ENCODE measurements around the gene DGKZ. TPM values are rescaled to one million over a fixed set of nuclear protein-coding genes. Genes with fewer than 3 reads are reported as not detected.

DGKZ gene
- total and polyA plus RNA-seq, 2 of the 13 experiments (the other 11 are each of a cell fraction or from before 2014, with no cell fraction given) = 15.8 to 20.7 TPM

DNA sequence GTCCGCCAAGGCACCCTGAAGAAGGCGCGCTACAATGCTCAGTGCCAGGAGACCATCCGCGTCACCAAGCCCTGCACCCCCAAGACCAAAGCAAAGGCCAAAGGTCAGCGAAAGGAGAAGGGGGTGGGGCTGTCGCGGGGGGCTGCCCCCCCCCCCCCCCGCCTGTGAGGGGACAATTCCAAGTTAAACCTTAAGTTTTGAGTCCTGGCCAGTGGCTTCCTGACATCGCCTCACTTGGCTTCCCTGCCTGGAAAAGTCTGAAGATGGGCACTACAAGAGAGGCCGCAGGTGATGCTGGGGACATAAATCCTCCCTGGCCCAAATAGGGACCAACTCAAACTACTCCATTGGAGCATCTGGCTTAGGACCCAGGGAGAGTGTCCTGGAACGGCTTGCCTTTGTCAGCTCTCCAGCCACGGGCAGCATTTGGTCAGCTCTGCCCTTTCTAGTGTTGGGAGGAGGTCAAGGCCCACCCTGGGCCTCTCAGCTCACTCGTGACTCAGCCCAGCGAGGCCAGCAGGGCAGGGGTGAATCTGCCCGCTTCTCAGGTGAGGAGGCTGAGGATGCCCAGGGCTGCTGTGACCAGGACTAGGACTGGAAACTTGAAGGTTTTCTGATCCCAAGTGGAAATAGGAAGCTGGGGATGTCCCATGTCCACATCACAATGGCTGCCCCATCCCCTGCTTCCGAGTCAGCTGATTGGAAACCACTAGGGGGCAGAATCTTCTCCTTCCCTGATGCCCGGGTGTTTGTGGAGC lies 35.6 kb downstream of the DGKZ start (continued):
- TF ChIP-seq, protein P1, sequence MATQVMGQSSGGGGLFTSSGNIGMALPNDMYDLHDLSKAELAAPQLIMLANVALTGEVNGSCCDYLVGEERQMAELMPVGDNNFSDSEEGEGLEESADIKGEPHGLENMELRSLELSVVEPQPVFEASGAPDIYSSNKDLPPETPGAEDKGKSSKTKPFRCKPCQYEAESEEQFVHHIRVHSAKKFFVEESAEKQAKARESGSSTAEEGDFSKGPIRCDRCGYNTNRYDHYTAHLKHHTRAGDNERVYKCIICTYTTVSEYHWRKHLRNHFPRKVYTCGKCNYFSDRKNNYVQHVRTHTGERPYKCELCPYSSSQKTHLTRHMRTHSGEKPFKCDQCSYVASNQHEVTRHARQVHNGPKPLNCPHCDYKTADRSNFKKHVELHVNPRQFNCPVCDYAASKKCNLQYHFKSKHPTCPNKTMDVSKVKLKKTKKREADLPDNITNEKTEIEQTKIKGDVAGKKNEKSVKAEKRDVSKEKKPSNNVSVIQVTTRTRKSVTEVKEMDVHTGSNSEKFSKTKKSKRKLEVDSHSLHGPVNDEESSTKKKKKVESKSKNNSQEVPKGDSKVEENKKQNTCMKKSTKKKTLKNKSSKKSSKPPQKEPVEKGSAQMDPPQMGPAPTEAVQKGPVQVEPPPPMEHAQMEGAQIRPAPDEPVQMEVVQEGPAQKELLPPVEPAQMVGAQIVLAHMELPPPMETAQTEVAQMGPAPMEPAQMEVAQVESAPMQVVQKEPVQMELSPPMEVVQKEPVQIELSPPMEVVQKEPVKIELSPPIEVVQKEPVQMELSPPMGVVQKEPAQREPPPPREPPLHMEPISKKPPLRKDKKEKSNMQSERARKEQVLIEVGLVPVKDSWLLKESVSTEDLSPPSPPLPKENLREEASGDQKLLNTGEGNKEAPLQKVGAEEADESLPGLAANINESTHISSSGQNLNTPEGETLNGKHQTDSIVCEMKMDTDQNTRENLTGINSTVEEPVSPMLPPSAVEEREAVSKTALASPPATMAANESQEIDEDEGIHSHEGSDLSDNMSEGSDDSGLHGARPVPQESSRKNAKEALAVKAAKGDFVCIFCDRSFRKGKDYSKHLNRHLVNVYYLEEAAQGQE (IDR thresholded peaks at IDR 0.05; ENCODE audit: borderline replicate concordance in 1 of 2, low read depth in 1 of 2, low read length in 2 of 2) = peak in 1 of 2 experiments; percentile 16; a peak in 1 of 4 replicates
- TF ChIP-seq, protein P2, sequence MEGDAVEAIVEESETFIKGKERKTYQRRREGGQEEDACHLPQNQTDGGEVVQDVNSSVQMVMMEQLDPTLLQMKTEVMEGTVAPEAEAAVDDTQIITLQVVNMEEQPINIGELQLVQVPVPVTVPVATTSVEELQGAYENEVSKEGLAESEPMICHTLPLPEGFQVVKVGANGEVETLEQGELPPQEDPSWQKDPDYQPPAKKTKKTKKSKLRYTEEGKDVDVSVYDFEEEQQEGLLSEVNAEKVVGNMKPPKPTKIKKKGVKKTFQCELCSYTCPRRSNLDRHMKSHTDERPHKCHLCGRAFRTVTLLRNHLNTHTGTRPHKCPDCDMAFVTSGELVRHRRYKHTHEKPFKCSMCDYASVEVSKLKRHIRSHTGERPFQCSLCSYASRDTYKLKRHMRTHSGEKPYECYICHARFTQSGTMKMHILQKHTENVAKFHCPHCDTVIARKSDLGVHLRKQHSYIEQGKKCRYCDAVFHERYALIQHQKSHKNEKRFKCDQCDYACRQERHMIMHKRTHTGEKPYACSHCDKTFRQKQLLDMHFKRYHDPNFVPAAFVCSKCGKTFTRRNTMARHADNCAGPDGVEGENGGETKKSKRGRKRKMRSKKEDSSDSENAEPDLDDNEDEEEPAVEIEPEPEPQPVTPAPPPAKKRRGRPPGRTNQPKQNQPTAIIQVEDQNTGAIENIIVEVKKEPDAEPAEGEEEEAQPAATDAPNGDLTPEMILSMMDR (CRISPR knock-in tag; IDR thresholded peaks at IDR 0.05) = peak; percentile 72
- TF ChIP-seq ZNF260 (CRISPR knock-in tag; IDR thresholded peaks at IDR 0.05; ENCODE audit: borderline replicate concordance, low read depth) = no peak
- peak; percentile 39 for TF ChIP-seq SAP130 (CRISPR knock-in tag; IDR thresholded peaks at IDR 0.05; ENCODE audit: low read depth)
- TF ChIP-seq PATZ1 (CRISPR knock-in tag; IDR thresholded peaks at IDR 0.05) = peak; percentile 15; the same call in 1 of the 2 replicates
- TF ChIP-seq KDM2A (CRISPR knock-in tag; IDR thresholded peaks at IDR 0.05; ENCODE audit: borderline replicate concordance, low read depth) = peak; percentile 39; the same call in 1 of the 2 replicates
- peak; percentile 30 for TF ChIP-seq STAG1 (CRISPR knock-in tag; IDR thresholded peaks at IDR 0.05)
- peak; percentile 43 for TF ChIP-seq SRSF1 (optimal IDR thresholded peaks at IDR 0.05; ENCODE audit: low read depth, low read length)
- TF ChIP-seq ZNF331 (CRISPR knock-in tag; IDR thresholded peaks at IDR 0.05) = 0 out of 2 replicates have a peak, but pooled peaks have one; percentile 6
- TF ChIP-seq, protein P3, sequence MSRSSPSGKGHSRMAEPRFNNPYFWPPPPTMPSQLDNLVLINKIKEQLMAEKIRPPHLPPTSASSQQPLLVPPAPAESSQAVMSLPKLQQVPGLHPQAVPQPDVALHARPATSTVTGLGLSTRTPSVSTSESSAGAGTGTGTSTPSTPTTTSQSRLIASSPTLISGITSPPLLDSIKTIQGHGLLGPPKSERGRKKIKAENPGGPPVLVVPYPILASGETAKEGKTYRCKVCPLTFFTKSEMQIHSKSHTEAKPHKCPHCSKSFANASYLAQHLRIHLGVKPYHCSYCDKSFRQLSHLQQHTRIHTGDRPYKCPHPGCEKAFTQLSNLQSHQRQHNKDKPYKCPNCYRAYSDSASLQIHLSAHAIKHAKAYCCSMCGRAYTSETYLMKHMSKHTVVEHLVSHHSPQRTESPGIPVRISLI (CRISPR knock-in tag; IDR thresholded peaks at IDR 0.05; ENCODE audit: borderline replicate concordance) = no peak
- 0 out of 2 replicates have a peak, but pooled peaks have one; percentile 35 for TF ChIP-seq ZNF674 (CRISPR knock-in tag; IDR thresholded peaks at IDR 0.05; ENCODE audit: low read depth)
- TF ChIP-seq NR2F6 (IDR thresholded peaks at IDR 0.05) = peak; percentile 61
- TF ChIP-seq NR2F6 (CRISPR knock-in tag; IDR thresholded peaks at IDR 0.05) = peak; percentile 8; the same call in 1 of the 2 replicates
- TF ChIP-seq HMGXB4 (CRISPR knock-in tag; IDR thresholded peaks at IDR 0.05; ENCODE audit: borderline replicate concordance in 1 of 2, low read depth in 1 of 2) = peak; percentile 31 to 32; a peak in 2 of 4 replicates
- no peak for TF ChIP-seq MAZ (IDR thresholded peaks at IDR 0.05; ENCODE audit: borderline replicate concordance, low read depth, low read length)
- peak; percentile 17; the same call in 1 of the 2 replicates for TF ChIP-seq MAZ (CRISPR knock-in tag; IDR thresholded peaks at IDR 0.05; ENCODE audit: low read depth)
- TF ChIP-seq SMC3 (IDR thresholded peaks at IDR 0.05; ENCODE audit: low read length) = peak; percentile 17; the same call in 1 of the 2 replicates

All from HepG2 (cell line).